Heart left ventricle (tissue), 16 donors: Measurements from ENCODE around the gene MARCO. TPM values are rescaled to one million over a fixed set of nuclear protein-coding genes. Genes with fewer than 3 reads are reported as not detected.

Experiments
- ATAC-seq, 4 donors: fragments of 200-7000 bp; cut with Tn5 transposase; one replicate each; pipeline ENCODE4 v1.9.1; 2020 to 2022; ENCODE audit warnings: moderate library complexity in 4 of 4, mild to moderate bottlenecking in 3 of 4, moderate number of reproducible peaks in 1 of 4
- DNase-seq, 5 donors: peaks; one replicate each; pipeline ENCODE4 v3.0.0-alpha.2; 2020
- H3K27ac ChIP-seq, 12 donors: fragments of 200-600 bp; sonication (generic) in 4 of 12; one replicate each; pipeline versions ENCODE4 v1.5.0 to v1.8.0; 2016 to 2022; ENCODE audit warnings: mild to moderate bottlenecking in 2 of 12
- H3K27me3 ChIP-seq, 9 donors: fragments of 200-600 bp; sonication (generic) in 2 of 9; one replicate each; pipeline versions ENCODE4 v1.5.1 to v1.8.0; 2016 to 2022; ENCODE audit warnings: mild to moderate bottlenecking in 3 of 9
- H3K36me3 ChIP-seq, 9 donors: fragments of 200-600 bp; sonication (generic) in 2 of 9; one replicate each; pipeline versions ENCODE4 v1.5.0 to v1.8.0; 2018 to 2022; ENCODE audit warnings: mild to moderate bottlenecking in 2 of 9
- H3K4me1 ChIP-seq, 12 donors: fragments of 200-600 bp; sonication (generic) in 4 of 12; one replicate each; pipeline versions ENCODE4 v1.5.0 to v1.8.0; 2016 to 2022; ENCODE audit warnings: mild to moderate bottlenecking in 3 of 12
- H3K4me3 ChIP-seq, 12 donors: fragments of 200-600 bp; sonication (generic) in 4 of 12; one replicate each; pipeline versions ENCODE4 v1.5.0 to v1.8.0; 2017 to 2022; ENCODE audit warnings: mild to moderate bottlenecking in 9 of 12, moderate library complexity in 4 of 12
- H3K9me3 ChIP-seq, 12 donors: fragments of 200-600 bp; sonication (generic) in 4 of 12; one replicate each; pipeline versions ENCODE4 v1.5.0 to v1.8.0; 2016 to 2022; ENCODE audit warnings: mild to moderate bottlenecking in 1 of 12
- CTCF ChIP-seq, 12 donors: fragments of 200-600 bp; sonication (generic) in 4 of 12; IDR thresholded peaks; one replicate each; pipeline versions ENCODE4 v1.5.0 to v1.8.0; 2018 to 2022; ENCODE audit warnings: antibody characterized with exemption in 12 of 12, mild to moderate bottlenecking in 5 of 12
- POLR2A ChIP-seq, 2 donors: fragments of 450-650 bp; IDR thresholded peaks; one replicate each; pipeline ENCODE4 v1.6.1; 2017; ENCODE audit warnings: antibody characterized with exemption in 2 of 2, mild to moderate bottlenecking in 2 of 2, moderate library complexity in 2 of 2
- WGBS, 4 donors: extraction: QIAGEN DNeasy Blood & Tissue Kit in 2 of 4; methylation state at CpG; one replicate each; pipeline versions ENCODE4 v1.1.5 to v1.1.7; 2013 to 2018; 5-methylcytosine and 5-hydroxymethylcytosine counted together
- intact Hi-C, 10 donors: fragments of 100-400 bp; cut with DNase I; formaldehyde crosslinking; loops; one replicate each; pipeline versions ENCODE4 v1.11.1 to v1.14.2; 2022
- polyA plus RNA-seq, 2 donors: library from polyadenylated mRNA; stranded (reverse); fragments of 200-250 nt; gene quantifications; one replicate each; pipeline ENCODE4 v1.2.3, GENCODE V29; 2013
- total RNA-seq, 9 donors: library from RNA; depleted of rRNA in 2 of 9; stranded (reverse); fragments of >200 nt in 2 of 9; fragmentation: NEBNext Ultra II Directional in 3 of 9; extraction: Animal tissue kit (Norgen Biotek cat#: 25700) in 3 of 9; gene quantifications; one replicate each; pipeline versions ENCODE4 v1.1.0 to v1.2.4, GENCODE V29; 2016 to 2023
- donor health status: ischemic (EF 13 %, LVEDD 7.1; RV severe dilation, severe dysfunction).
- donor health status: healthy with polysubstance abuse.
- donor health status: DM: no; HTN: yes; CAD: no.
- donor health status: DM: no; HTN: no; CAD: no.
- donor health status: ischemic (EF 25% LVEDD 6.9; RV normal size, moderate dysfunction).
- donor health status: ischemic (EF 25% LVEDD 5.7; RV mildly dilated, moderate dysfunction).
- donor health status: healthy.
- donor health status: DM: yes; HTN: yes; CAD: no.
- donor health status: ischemic (EF 35%, LVEDD 5.7; RV mildly dilated, moderate dysfunction).
- donor health status: nonischemic (EF 11% LVEDD 7.7; RV severe dilation, severe dysfunction).
- donor health status: DM: yes; HTN: yes; CAD: no.
- donor health status: PGD.
- donor health status: ischemic (EF 29% LVEDD 5.4; RV normal size, mild dysfunction).
- donor health status: nonischemic (EF 23%, LVEDD 6.1; RV moderate dilation, normal function).

MARCO gene
- total and polyA plus RNA-seq, 11 donors, result 0.19 to 162 (median 6.0) TPM

GRCh38 chr2:118918017-118918416 is 24.0 kb upstream of the MARCO start:
- Histone ChIP-seq H3K27ac (no peak overlapping the region), H3K27me3 (peaks cover 0 to 10% (median 0%) of the 10 kb centered on the region in 9 donors), H3K4me3 (no peak overlapping the region), H3K4me1 (peaks cover 0 to 16% (median 0%) of the 10 kb centered on the region in 12 donors), H3K36me3 (no peaks in the 10 kb centered on the region), H3K9me3 (peaks cover 0 to 6% (median 0%) of the 10 kb centered on the region in 12 donors)
- 38 to 57% (median 47%) methylated on average over 1 of the region's 1 CpG for WGBS, 4 donors
- ATAC-seq (no peak), DNase-seq (no peak)
- intact Hi-C loops, result no loop called here
- TF ChIP-seq POLR2A (IDR thresholded peaks at IDR 0.05) (no peak), CTCF (IDR thresholded peaks at IDR 0.05) (no peak)

- Histone ChIP-seq H3K4me3 (no peak overlapping the region), H3K9me3 (peaks cover 0 to 6% (median 0%) of the 10 kb centered on the region in 12 donors), H3K36me3 (no peaks in the 10 kb centered on the region), H3K4me1 (peaks cover 0 to 12% (median 0%) of the 10 kb centered on the region in 12 donors), H3K27me3 (peaks cover 0 to 10% (median 0%) of the 10 kb centered on the region in 9 donors), H3K27ac (no peak overlapping the region)
- TF ChIP-seq POLR2A (IDR thresholded peaks at IDR 0.05) (no peak), CTCF (IDR thresholded peaks at IDR 0.05) (no peak)
- DNase-seq (no peak), ATAC-seq (no peak)
- intact Hi-C loops, result no loop called here
- 32 to 54% (median 37%) methylated on average over 7 of the region's 7 CpGs for WGBS, 4 donors
Measured at GRCh38 chr2:118921646-118922045, 20.3 kb upstream of the MARCO start.

GRCh38 chr2:118922254-118922653 is 19.7 kb upstream of the MARCO start:
- ATAC-seq (no peak), DNase-seq (no peak)
- Histone ChIP-seq H3K27ac (no peak overlapping the region), H3K4me1 (peaks cover 0 to 12% (median 0%) of the 10 kb centered on the region in 12 donors), H3K4me3 (no peak overlapping the region), H3K9me3 (peaks cover 0 to 6% (median 0%) of the 10 kb centered on the region in 12 donors), H3K27me3 (peaks cover 0 to 10% (median 0%) of the 10 kb centered on the region in 9 donors), H3K36me3 (no peaks in the 10 kb centered on the region)
- intact Hi-C loops, result no loop called here
- WGBS, 4 donors, result 66 to 78% (median 72%) methylated on average over 2 of the region's 2 CpGs
- no peak for TF ChIP-seq CTCF (IDR thresholded peaks at IDR 0.05)
- no peak for TF ChIP-seq POLR2A (IDR thresholded peaks at IDR 0.05)

GRCh38 chr2:118923371-118923770 is 18.6 kb upstream of the MARCO start:
- peaks cover 0 to 6% (median 0%) of the 10 kb centered on the region in 12 donors for H3K9me3 ChIP-seq
- intact Hi-C loops, result no loop called here
- H3K4me3 ChIP-seq, result no peak overlapping the region
- no peak overlapping the region for H3K27ac ChIP-seq
- peaks cover 0 to 7% (median 0%) of the 10 kb centered on the region in 9 donors for H3K27me3 ChIP-seq
- TF ChIP-seq CTCF (IDR thresholded peaks at IDR 0.05) (no peak), POLR2A (IDR thresholded peaks at IDR 0.05) (no peak)
- WGBS, 4 donors, result 59 to 73% (median 66%) methylated on average over 1 of the region's 1 CpG
- no peaks in the 10 kb centered on the region for H3K36me3 ChIP-seq
- no peak for ATAC-seq
- DNase-seq, result no peak
- peaks cover 0 to 12% (median 0%) of the 10 kb centered on the region in 12 donors for H3K4me1 ChIP-seq
